Skin of body (tissue), 2 donors: ENCODE measurements around the gene PLEKHJ1. TPM values are rescaled to one million over a fixed set of nuclear protein-coding genes. Genes with fewer than 3 reads are reported as not detected.
A peak's percentile ranks its signal among the peaks of the same experiment; 100 is the strongest.
"Not testable (repeated sequence)": the region's sequence is repeated elsewhere in the genome, so short reads cannot be mapped to it uniquely, and the experiment has no call there.

Experiments used
- DNase-seq: peaks from one replicate; lab custom pipeline; 2025; lab: John Stamatoyannopoulos, UW
- total RNA-seq: library from RNA; depleted of rRNA; stranded (reverse); fragments of >200 nt; gene quantifications from one replicate; pipeline ENCODE4 v1.2.3, GENCODE V29; 2014

The PLEKHJ1 gene, protein sequence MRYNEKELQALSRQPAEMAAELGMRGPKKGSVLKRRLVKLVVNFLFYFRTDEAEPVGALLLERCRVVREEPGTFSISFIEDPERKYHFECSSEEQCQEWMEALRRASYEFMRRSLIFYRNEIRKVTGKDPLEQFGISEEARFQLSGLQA
- total RNA-seq = 36.7 TPM

DNA sequence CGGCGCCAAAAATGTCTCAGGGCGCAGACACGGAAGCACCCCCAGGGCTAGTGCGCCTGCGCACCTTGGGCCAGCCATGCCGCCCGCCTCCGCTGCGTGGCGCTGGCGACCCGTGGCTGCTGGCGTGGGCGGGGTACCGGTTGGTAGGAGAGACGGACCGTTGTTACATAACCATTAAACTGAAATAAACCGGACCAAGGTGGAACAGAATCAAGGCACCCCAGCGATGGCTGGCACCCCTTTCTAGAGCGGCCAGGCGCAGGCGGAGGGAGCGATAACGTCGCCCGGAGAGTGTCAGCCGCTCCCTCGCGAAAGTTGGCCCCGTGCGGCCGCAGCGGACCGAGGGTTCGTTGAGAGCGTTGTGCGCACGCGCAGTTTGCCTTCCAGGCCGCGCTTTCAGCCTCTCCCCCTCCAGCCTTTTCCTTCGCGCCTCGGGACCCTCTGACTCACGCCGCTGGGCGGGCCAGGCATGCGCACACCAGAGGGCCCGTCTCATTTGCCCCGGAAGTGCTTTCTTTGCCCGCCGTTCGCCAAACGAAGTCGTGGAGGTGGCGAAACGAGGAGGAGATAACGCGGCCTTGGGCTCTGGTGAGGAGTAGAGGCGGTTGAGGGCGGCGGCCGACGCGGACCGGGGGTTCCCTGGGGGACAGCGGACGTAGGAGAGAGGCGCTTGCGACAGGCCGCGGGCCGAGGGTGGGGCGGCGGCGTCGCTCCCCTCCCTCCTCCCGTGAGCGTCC, at the start of gene PLEKHJ1, which contains the start of gene SF3A2:
Gene PLEKHJ1 (minus strand): TSS at position 16 of the 737 bp plus-strand sequence. CDS start 81 bp downstream, outside the sequence.
Gene SF3A2 (plus strand): TSS at position 511 of the 737 bp plus-strand sequence. CDS start 6,595 bp downstream, outside the sequence.
- peak; percentile 98 for DNase-seq

DNA sequence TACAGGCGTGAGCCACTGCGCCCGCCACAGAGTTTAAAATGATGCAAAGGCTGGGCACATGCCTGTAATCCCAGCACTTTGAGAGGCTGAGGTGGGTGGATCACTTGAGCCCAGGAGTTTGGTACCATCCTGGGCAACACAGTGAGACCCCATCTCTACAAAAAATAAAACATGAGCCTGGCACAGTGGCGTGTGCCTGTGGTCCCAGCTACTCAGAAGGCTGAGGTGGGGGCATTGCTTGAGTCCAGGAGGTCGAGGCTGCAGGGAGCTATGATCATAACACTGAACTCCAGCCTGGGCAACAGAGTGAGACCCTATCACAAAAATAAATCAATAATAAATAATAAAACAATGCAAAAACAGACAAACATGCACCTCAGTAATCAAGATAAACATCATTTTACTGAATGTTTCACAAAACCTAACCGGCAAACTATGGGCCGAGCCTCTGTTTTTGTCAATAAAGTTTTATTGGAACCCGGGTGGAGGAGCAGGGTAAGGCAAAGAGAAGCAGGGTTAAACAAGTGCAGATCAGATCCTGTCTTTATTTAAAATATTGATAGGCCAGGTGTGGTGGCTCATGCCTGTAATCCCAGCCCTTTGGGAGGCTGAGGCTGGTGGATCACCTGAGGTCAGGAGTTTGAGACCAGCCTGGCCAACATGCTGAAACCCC, 47.8 kb upstream of the PLEKHJ1 start:
- no peak for DNase-seq

DNA sequence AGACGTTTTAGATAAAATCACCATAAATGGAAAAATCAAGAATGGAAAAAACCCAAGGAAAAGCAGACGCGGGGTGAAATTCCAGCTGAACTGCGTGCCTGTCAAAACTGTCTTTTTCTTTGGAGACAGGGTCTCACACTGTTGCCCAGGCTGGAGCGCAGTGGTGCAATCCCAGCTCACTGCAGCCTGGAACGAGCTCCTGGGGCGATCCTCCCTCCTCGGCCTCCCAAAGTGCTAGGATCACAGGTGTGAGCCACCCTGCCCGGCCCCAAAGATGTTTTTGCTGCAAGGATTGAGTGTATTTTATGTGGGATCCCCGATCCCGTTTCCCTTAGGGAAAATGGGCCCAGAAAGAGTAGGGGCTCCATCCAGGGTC, 46.7 kb upstream of the PLEKHJ1 start:
- no peak for DNase-seq

DNA sequence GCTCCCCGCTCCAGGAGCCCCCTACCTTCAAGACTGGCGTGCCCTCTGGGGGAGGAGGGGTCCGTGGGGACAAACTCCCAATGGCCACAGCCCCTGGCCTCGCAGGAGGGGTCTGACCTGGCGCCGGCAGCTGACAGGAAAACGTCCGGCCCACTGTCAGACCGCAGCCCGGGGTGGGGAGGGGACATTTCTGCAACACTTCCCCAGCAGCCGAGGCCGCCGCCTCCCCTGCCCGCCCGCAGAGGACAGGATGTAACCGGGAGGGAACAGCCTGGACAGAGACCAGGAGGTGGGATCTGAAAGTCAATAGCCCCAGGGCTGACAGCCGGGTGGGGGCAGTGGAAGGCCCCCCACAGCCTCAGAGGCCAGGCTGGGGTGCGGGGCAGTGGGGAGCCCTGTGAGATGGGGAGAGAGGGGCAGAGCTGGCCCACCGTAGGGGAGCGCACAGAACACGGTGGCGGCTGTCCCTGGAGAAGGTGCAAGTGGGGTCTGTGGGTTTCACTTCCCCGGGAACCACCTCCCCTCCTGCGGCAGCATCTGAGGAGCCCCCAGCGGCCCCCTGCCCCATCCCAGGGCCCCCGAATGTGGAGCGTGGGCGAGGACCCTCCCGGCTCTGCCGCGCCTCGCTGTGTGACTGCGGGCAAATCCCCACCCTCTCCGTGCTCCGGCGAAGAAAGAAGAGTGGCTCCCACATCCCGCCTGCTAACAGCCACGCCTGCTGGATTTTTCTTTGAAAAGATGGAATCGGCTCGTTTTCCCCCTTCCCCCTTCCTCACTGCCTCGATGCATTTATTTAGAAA, 46.1 kb upstream of the PLEKHJ1 start, which contains the start of gene PEAK3:
Gene PEAK3 (minus strand): TSS at position 114 of the 800 bp plus-strand sequence. CDS start 1,244 bp downstream, outside the sequence.
- no peak for DNase-seq

DNA sequence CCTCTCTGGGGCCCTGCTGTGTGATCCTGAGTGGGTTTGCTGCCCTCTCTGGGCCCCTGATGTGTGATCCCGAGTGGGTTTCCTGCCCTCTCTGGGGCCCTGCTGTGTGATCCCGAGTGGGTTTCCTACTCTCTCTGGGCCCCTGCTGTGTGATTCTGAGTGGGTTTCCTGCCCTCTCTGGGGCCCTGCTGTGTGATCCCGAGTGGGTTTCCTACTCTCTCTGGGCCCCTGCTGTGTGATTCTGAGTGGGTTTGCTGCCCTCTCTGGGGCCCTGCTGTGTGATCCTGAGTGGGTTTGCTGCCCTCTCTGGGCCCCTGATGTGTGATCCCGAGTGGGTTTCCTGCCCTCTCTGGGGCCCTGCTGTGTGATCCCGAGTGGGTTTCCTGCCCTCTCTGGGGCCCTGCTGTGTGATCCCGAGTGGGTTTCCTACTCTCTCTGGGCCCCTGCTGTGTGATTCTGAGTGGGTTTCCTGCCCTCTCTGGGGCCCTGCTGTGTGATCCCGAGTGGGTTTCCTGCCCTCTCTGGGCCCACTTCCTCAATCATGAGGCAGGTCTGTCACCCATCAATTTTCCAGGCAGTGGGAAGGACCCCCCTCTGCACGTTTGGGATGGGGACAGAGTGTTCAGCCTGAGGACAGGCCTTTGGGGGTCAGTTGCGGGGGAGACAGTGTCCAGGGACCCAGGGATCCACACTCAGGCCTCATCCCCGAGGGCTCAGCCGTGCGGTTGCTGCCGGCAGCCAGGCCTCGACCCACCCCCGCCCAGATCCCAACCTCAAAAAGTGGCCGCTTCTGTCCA, 45.3 kb upstream of the PLEKHJ1 start:
- not testable (repeated sequence) for DNase-seq

DNA sequence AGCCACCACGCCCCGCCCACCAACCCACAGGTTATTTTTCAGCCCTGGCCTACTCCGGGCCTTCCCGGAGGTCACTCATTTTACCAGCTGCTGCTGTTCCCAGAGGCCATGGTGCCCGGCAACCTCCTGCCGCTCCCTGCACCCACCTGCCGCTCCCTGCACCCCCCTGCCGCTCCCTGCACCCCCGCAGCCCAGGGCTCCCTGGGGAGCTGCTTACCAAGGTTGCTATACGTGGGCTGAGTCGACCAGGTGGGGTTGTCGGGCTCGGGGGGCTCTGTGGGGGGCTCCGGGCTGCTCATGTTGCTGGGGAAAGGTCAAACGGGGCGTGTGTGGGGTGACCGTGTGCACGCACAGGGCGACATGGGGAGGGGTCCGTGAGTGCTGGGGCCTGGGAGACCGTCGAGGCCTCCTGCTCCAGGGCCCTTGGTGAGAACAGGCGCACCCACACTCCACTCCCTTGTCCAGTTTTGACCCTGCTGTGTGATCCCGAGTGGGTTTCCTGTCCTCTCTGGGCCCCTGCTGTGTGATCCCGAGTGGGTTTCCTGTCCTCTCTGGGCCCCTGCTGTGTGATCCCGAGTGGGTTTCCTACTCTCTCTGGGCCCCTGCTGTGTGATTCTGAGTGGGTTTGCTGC, 44.6 kb upstream of the PLEKHJ1 start:
- DNase-seq = no peak

DNA sequence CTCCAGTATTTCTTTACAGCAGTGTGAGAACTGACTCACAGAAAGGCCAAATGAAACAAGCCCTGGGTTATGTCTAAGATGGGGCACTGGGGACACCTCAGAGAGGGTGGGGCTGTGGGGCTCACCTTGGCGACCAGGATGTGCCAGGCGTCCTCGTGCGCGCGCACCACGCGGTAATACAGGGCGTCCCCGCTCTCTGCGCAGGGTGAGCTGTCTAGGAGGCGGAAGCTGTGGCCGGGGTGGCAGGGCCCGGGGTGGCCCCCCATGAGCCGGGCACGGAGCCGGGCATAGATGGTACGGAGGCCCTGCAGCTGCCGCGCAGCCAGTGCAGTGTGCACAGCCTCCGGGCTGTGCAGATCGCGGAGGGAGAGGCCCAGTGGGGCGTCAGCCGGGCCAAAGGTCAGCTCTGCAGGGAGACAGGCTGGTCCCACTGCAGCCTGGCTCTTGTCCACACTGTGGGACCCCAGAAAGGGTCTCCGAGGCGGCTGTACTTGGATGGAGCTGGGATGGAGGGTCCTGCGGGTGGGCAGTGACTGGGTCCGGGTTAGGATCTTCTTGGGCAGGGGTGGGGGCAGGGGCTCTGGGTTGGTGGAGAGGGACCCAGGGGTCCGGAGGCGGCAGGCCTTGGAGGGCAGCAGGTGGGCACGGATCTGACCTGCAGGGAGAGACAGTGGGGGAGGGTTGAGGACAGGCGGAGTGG, 42.5 kb upstream of the PLEKHJ1 start:
- no peak for DNase-seq

DNA sequence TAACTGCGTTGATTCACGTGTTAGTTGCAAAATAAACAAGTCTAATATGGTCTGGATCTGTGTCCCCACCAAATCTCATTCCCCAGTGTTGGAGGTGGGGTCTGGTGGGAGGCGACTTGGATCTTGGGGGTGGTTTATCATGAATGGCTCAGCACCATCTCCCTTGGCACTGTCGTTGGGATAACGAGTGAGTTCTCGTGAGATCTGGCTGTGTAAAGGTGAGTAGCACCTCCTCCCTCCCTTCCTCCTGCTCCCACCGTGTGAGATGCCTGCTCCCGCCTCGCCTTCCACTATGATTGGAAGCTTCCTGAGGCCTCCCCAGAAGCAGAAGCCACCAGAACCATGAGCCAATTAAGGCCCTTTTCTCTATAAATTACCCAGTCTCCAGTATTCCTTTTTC, 41.0 kb upstream of the PLEKHJ1 start:
- no peak for DNase-seq

DNA sequence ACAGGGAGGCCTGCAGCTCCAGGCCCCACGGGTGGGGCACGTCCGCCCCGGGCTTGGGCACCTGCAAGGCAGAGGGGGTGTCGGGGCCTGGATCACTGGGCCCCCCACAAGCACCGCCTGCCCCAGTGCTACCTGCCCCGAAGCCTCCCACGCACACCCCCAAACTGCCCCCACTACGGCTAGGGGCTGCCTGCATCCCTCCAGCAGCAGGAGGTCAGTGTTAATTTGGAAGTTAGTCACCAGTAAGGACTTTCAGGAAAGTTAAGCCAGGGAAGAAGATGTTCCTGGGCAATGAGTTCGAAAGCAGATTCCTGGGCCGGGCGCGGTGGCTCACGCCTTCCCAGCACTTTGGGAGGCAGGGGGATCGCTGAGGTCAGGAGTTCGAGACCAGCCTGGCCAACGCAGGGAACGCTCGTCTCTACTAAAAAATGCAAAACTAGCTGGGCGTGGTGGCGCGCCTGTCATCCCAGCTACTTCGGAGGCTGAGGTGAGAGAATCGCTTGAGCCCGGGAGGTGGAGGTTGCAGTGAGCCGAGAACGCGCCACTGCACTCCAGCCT, 40.4 kb upstream of the PLEKHJ1 start:
- no peak for DNase-seq

DNA sequence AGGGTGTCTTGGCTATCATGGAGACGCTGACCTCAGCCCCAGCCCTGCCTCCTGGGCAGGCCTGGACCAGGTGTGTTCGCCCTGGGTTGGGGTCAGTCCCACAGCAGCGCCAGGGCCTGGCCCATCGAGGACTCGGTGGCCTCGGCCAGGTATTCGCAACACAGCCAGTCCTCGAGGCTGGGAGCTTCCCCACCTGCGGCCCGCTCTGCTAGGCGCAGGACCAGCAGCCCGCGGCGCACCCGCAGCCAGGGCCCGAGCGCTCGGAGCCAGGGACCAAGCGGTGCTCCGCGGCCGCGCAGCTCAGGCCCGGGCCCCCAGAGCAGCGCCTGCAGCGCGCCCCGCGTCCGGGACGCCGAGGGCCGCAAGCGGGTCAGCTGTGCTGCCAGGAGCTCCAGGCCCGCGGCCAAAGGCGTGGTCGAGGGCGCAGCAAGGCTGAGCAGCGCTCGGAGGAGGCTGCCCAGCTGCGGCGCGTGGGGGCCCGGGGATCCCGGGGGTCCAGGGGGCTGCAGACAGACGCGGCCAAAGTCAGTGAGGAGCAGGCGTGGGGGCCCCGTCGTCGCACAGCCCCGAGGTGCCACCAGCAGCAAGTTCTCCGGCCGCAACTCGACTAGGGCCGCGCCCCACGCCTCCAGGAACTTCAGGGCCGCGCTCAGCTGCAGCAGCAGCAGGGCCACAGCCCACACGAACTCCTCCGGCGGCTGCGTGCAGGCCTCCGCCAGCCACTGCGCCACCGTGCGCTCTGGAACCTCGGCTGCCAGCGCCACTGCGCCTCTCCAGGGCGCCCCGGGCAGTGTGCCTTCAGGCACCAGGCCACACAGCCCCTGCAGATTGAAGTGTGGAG, 39.7 kb upstream of the PLEKHJ1 start:
- no peak for DNase-seq

DNA sequence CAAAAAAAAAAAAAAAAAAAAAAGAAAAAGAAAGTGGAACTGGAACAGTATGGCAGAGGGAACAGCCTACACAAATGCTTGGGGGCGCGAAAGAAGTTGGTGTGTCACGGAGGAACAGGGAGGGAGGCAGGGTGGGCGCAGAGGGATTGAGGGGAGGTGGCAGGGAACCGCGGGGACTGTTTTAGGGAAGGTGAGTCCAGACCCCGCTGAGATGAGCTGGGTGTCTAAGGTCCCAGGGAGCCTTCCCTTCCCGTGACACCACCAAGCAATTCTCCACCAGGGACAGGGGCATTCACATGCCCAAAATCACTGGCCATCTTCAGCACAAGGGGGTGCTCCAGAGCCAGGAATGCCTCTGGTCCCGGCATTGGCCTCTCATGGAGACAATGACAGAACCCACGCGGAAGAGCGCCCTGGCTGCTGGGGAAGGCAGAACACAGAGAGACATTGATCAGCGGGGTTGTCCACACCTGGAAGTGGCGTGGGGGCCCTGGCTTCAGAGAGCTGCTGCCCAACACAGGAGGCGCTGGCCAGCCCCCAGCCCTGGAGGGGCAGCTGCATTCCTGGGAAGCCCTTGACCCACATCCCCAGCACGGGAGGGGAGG, 38.9 kb upstream of the PLEKHJ1 start:
- DNase-seq = peak; percentile 57

DNA sequence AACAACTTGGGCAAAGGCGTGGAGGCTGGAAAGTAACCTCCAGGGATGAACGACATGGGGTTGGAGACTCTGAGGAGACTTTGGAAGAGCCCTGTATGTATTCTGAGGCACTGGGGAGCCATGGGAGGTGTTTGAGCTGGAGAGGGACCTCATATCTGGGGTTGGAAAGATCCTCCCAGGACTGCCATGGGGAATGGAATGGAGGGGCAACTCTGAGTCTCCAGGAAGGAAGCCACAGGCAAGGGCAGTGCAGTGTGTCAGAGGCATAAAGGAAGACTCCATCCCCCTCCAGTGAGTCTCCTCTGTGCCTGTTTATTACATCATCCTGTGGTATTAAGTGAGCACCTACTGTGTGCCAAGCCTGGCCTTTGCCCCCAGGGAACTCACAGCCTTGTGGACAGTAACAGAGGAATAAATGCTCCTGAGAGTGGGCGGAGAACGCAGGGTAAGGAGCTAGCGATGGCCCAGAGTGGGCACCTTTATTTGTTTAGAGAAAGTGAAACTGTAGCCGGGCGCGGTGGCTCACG, 38.1 kb upstream of the PLEKHJ1 start:
- DNase-seq = no peak

DNA sequence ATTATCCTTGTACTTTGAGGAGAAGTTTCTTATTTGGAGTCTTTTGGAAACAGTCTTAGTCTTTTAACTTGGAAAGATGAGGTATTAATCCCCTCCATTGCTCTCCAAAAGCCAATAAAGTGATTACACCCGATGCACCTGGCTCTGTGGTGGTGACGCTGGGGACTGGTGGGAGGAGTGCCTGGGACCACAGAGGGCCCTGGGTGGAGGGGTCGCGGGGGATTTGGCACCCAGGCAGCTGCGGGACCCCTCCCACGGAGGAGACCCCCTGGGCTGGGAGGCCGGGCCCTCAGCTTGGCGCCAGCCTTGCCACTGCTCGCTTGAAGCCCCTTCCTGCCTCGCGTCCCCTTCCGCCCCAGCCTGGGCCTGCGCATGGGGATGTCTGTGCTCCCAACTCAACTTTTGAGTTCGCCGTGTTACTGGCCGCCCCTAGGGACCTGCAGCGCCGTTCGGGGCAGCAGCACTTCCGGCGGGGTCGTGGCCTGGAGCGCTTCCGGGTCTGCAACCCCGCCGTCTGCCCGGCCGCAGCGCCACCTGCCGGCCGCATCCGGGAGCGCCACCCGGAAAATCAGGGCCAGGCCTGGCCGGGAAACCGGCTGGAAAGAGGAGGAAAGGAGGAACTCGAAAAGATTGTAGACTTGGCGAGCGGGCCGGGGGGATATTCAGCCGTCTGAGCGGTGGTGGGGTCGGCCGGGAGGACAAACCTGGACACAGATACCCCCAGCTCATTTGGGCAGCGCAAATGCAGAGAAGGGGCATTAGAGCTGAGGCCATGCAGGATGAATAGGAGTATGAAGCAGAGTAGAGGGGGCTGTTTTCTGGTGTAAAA, 37.4 kb upstream of the PLEKHJ1 start:
- peak; percentile 53 for DNase-seq

DNA sequence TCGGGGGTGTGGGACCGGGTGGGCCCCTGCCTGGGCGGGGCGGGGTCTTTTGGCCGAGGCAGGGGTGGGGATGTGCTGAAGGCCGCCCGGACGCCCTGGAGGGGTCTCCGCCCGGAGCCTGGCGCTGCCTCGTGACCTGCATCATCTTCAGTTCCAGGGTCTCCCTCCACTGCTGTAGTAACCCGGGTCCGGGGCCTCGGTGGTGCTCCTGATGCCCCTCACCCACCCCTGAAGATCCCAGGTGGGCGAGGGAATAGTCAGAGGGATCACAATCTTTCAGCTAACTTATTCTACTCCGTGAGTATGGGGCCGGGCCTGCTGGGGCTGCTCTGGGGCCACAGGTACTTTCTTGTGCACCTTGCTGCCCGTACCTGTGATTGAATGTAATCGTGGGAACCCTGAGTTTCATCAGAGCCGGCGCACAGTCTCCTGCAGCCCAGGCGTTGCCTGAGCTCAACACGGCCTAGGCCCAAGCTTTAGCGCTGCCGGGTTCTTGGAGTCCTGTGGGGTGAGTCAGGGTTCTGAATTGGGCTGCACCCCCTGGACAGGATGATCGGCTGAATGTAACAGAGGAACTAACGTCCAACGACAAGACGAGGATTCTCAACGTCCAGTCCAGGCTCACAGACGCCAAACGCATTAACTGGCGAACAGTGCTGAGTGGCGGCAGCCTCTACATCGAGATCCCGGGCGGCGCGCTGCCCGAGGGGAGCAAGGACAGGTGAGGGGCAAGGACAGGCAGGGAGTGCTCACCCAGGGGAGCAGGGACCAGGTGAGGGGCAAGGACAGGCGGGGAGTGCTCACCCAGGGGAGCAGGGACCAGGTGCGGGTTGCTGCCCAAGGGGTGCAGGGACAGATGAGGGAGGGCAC, 35.3 kb upstream of the PLEKHJ1 start:
- DNase-seq = no peak

DNA sequence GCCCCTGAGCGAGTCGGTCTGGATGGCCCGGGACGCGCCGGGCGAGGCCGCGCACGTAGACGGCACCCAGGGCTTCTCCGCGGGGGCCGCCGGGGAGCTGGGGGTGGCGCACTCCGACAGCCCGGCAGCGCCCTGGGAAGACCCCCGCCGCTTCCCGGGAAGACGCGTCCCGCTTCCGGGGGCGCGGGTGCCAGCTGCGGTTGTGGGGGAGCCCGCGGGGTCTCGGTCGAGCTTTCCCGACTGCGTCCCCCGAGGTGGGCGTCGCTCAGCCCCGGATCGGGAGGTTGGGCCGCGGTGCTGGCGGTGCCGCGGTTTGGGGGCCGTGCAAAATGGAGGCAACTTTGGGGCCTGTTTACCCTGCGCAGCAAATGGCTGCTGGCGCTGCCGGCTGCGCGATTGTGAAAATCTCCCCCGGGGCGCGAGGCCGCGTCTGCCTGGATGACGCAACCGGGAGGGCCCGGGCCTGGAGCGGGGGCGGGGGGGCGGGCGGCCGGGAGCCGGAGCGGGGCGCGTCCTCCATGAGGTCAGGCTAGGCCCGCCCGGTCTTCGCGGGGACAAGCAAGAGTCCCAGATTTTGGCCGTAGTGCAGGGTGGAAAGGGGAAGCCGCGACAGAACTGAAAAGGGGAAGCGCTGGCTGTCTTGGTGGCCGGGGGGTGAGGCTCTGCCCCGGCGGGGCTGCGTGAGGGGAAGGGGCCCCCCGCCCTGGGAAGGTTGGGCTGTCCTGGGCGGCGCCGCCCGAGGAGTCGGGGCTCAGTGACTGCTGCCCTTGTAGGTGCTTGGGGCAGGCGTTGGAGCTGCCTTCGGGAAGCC, 34.5 kb upstream of the PLEKHJ1 start:
- DNase-seq = peak; percentile 77
